KG1 (cell line): Measurements from ENCODE around the gene FDX2.
A peak's percentile ranks its signal among the peaks of the same experiment; 100 is the strongest.
"Not testable (repeated sequence)": the region's sequence is repeated elsewhere in the genome, so short reads cannot be mapped to it uniquely, and the experiment has no call there.

Source experiments
- DNase-seq: peaks from one replicate; lab custom pipeline; 2025; lab: John Stamatoyannopoulos, UW

Gene FDX2

DNA sequence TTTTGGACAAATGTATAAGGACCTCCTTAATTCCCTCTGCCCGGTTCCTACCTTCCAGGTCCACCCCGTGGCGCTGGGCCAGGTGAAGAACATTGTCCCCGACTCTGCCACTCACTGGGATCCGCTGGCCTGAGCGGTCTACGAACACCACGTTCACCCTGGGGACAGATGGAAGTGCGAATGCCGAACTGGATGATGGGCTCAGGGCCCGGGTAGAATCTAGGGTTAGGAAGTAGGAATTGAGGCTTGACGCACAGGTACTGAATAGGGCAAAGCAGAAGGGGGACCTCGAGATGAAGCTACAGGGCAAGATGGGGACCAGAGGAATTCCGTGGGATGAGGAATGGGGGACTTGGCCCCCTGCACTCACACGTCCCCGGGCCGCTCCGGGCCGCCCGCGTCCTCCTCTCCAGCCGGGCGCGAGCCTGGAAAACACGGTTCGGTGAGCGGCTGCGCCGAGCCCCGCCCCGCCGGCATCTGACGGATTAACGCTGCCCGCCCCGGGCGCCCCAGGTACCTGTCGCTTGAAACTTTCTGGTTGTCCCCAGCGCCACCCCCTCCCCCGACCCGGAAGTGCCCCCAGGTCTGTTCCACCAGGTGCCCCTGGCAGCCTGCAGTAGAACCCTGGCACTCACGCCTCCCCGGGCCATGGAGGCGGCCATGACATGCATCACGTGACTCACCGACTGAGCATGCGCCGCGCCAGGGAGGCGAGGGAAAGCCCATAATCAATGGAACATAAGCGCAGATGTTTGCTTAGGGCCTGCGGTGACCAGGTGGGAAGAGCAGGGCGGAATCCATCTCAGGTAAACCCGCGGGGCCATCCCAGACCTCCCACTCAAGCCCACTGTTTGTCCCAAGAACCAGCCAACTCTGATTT lies at the start of gene FDX2:
Gene FDX2 (minus strand): TSS at position 681 of the 880 bp plus-strand sequence. CDS start 19 bp downstream, at position 662.
- peak; percentile 58 for DNase-seq

DNA sequence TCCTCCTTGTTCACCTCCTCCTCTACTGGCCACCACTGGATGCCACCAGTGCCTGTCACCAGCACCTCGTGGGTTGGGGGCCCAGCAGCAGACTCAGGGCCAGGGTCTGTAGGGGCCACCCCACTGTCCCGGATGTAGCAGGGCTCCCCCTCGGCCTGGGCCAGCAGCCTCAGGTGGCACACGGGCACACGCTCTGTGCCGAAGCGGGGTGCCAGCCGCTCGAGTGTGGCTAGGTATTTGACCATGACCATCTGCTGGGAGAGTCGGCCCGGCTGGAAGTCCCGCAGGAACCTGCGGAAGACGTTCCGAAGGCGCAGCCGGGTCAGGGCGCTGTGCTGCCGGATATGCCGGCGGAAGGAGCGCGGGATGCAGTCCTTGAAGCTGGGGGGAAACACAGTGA lies 49.7 kb upstream of the FDX2 start:
- DNase-seq, result no peak

DNA sequence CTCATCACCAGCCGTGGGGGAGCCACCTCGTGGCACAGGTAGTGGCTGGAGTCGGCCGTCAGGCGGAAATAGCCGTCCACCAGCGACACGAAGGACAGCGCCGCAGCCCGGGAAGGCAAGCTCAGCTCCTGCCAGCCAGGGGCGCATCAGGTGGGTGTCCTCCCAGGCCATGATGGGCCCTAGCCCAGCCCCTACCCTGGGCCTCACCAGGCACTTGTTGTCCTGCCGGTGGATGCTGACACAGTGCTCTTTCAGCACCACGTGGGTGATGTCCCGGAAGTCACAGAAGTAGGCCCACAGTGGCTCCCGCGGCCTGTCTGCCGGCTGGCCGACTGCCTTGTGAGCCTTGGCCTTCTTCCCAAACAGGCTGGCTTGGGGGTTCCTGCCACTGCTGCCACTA lies 48.8 kb upstream of the FDX2 start:
- no peak for DNase-seq

DNA sequence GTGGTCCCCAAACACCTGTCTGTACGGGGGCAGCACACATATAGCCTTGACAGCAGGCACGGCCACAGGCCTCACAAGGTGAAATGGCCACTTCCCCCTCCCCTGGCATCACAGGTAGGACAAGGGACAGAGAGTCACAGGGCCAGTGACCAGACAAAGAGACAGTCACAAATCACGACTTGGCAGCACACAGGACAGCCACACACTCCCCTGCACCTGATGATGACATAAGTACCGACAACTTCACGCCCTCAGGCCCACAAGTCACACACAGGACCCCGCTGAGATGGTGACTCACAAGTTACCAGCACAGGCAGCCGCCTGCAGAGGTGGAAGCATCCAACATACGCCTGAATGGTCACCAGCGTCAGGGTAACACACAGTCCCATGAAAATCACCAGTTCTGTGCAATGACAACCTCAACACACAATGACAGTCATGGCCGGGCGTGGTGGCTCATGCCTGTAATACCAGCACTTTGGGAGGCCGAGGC lies 48.0 kb upstream of the FDX2 start:
- no peak for DNase-seq

DNA sequence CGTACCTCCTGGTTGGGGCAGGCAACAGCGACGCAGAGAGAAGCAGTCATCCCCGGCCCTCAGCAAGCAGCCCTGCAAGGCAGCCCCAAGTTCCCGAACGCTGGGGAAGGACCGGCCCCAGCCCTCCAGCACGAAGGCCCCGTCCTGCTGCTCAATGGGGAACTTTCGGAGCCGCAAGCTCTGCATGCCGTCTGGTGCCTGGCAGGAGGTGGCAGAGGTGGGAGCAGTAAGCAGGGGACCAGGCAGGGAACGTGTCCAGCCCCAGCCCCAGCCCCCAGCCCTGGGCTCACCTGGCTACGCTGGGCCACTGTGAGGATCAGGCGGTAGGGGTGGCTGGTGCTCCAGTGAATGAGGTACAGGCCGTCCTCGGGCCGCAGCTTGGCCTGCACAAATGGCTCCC lies 46.4 kb upstream of the FDX2 start:
- no peak for DNase-seq

DNA sequence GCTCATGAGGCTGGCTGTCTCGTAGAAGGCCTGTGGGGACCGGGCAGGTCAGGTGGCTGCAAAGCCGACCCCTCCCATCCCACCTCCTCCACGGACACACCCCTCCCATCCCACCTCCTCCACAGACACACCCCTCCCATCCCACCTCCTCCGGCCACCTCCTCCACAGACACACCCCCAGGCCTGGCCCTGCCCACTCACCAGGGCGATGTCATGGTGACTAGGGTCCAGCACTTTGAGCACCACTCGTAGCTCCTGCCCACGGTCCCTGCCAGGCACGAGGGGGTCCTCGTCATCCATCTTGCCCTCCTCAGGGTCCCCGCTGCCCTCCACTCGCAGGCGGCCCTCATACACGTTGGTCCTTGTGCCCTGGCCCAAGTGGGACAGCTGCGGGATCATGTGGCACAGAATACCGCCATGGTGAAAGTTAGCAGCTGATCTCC lies 45.8 kb upstream of the FDX2 start:
- no peak for DNase-seq

DNA sequence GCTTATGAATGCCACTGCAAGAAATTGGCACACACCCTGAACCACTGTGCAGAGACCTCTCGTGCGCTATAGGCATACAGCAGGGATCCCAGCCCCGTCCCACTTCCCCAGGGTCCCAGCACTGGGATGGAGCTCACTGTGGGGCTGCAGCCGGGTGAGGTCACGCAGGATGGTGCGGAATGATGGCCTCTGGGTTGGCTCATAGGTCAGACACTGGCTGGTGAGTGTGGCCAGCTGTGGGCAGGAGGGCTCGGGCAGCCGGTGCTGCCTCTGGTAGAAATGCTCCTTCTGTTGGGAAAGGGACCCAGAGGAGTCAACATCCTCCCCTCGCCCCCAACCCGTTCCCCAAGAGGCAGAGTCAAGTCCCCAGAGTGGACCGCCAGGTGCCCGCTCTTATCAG lies 40.6 kb upstream of the FDX2 start:
- DNase-seq, result no peak

DNA sequence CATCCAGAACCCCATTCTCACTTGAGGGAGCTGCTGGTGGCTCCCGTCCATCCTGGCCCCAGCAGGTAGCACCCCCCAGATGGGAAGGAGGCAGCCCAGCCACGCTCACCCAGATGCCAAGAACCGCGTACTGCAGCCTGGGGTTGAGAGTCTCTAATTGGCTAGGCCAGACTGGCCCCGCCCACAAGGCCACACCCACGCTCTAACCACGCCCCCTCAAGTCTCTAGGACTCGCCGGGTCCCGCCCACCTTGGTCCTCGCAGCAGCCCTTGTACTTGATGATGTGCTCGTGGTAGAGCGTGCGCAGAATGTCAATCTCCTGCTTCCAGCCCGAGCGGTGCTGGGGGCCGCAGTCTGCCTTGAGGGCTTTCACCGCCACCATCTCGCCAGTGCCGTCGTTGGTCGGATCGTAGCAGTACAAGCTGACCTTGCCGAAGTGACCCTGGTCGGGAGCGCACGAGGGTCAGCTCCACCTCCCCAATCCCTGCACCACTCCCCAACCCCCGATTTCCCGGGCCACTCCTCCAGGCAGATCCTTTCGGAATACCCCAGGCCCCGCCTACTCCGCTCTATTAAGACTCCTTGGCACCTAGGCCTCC lies 38.1 kb upstream of the FDX2 start:
- no peak for DNase-seq

DNA sequence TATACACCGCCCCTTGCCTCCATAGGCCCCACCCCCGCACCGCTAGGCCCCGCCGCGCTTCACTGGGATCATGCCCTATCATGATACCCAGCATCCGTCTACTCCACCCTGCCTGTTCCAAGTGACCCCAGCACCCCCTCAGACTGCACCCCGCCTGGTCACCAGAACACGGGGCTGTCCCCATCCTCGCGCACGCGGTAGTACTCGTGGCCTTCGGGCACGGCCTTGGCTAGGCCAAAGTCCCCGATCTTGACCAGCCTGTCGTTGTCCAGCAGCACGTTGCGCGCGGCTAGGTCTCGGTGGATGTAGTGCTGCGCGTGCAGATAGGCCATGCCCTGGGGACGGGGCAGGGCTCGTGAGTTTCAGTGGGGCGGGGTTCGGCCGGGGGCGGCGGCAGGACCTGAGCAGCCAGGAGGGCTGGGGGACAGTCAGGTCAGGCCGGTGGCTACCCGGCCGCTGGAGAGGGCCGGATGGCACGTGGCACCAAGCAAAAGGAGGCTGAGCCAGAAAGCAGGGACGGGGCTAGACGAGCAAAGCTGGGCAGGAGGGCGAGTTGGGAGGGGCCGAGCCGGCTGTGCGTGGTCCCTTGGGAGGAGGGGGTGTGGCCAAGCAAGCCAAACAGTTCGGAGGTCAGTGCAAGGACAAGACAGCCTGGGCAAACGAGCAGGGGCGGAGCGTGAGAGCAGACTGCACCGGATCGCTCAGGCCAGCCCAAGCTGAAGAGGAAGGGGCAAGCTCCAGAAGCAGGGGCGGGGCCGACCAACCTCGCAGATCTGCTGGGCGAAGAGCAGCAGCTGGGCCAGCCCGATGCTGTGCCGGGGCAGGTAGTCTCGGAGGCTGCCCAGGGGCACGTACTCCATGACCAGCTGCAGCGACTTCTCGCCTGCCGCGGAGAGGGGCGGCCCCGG lies 37.2 kb upstream of the FDX2 start:
- DNase-seq, result no peak

DNA sequence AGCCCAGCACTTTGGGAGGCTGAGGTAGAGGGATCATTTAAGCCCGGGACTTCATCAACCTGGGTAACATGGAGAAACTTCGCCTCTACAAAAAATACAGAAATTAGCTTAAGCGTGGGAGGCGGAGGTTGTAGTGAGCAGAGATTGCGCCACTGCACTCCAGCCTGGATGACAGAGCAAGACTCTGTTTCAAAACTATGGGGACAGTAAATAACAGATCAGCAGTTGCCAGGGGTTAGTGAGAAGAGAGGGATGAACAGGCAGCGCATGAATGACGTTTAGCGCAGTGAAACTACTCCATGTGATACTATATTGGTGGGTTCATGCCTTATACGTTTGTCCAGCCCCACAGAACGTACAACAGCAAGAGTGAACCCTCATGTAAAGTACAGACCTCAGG lies 30.7 kb upstream of the FDX2 start:
- no peak for DNase-seq

DNA sequence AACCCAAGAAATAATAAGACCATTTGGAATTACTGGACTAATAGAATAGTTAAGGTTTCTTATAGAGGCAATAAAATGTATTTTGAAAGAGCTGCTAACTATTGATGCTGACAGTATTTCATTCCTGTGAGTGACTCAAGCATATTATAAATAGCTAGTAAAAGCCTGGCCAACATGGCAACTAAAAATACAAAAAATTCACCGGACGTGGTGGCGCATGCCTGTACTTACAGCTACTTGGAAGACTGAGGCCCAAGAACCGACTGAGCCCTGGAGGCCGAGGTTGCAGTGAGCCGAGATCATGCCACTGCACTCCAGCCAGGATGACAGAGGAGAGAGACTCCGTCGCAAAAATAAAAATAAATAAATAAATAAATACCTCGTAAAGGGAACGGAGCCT lies 29.0 kb upstream of the FDX2 start:
- DNase-seq, result no peak

DNA sequence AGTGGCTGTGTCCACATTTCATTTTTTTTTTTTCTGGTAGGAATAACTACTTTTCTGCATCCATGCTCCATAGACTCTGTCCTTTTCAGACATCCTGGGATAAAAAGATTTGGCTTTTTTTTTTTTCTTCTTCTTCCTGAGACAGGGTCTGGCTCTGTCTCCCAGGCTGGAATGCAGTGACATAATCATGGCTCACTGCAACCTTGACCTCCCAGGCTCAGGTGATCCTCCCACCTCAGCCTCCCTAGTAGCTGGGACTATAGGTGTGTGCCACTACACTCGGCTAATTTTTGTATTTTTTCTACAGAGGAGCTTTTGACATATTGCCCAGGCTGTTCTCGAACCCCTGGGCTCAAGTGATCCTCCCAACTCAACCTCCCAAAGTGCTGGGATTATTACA lies 27.7 kb upstream of the FDX2 start:
- no peak for DNase-seq

DNA sequence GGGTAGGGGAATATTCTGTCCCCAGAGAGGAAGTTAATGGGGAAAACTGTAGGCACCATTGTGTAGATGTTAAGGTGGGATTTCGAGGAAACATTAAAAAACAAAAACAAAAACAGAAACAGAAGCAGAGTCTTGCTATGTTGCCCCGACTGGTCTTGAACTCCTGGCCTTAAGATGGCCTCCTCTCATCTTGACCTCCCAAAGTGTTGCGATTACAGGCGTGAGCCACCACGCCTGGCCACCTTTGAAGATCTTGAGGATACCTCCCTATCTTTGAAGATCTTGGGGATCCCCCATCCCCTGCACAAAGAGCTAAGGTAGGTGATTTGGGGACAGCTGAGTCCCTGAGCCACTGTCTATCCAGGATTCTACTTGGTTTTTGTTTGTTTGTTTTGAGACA lies 24.2 kb upstream of the FDX2 start:
- no peak for DNase-seq

DNA sequence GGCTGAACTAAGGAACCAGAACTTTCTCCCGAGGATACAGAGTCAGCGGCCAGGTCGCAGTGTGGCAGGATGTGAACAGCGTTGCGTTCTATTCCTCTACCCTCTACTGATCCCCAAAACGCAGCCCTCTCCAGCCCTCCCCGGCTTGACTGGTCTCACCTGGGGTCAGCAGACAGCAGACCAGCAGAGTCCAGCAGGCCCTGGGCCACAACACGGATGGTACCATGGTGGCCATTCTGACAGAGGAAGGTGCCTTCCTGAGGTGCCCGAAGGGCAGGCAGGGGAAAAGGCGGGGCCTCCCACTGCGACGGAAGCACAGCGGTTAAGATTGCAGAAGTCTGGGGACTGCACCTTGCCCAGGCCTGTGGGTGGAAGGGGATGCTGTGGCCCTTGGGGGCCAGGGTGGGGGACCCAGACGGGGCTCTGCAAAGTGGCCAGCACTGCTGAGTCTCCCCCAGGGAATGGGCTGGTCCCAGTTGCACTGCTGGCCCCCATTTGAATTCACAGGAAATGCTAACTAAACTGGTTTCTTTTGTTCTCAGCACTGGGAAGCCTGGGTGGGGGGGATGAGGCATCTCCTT lies 23.7 kb upstream of the FDX2 start, which contains the start of gene ICAM3:
Gene ICAM3 (minus strand): TSS at position 245 of the 581 bp plus-strand sequence. CDS start 10 bp downstream, at position 235.
- DNase-seq, result peak; percentile 71

DNA sequence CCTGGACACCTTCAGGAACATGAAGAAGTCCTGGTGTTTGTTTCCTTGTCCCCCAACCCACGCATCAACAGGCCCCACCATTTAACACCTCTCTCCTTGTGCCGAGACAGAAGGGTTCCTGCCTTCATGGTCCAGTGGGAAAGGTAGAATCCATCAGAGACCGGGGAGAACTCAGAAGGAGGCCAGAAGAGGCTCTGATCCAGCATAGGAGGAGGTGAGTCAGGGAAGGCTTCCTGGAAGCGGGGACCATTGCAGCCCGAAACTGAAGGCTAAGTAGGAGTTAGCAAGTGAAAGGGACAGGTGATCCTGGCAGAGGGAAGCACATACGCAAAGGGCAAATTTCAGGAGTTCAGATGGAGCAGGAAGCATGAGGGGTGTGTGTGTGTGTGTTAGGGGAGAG lies 23.1 kb upstream of the FDX2 start:
- DNase-seq, result no peak

DNA sequence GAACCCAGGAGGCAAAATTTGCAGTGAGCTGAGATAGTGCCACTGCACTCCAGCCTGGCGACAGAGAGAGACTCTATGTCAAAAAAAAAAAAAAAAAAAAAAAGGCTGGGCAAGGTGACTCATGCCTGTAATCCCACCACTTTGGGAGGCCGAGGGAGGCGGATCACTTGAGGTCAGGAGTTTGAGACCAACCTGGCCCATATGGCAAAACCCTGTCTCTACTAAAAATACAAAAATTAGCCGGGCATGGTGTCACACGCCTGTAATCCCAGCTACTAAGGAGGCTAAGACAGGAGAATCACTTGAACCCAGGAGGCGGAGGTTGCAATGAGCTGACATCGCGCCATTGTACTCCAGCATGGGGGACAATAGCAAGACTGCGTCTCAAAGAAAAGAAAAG lies 20.9 kb upstream of the FDX2 start:
- not testable (repeated sequence) for DNase-seq

DNA sequence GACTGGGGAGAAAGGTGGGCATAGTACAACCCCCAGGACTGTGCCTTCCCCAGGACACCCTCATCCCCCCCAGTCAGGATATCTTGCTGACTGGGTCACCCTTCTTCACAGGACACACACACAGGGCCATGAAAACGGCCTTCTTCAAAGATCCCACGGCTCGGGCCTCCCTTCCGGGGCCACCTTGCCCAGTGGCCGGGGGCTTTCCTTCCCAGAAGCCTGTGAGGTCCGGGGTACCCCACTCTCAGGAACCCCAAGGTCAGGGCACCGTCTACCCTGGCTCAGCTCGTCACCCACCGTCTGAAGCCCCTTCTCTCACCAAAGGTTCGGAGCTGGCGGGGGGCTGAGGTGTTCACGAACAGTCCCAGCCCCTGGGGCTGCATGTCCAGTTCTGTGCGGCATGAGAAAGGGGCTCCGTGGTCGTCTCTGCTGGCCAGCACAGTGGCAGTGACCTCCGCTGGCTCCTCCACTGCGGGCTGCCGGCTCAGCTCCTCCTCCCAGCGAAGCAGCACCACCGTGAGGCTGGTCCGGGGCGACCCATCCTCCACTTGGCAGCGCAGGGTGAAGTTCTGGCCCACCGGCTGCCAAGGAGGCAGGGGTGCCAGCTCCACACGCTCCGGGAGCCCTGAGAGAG lies 19.7 kb upstream of the FDX2 start:
- DNase-seq, result no peak

DNA sequence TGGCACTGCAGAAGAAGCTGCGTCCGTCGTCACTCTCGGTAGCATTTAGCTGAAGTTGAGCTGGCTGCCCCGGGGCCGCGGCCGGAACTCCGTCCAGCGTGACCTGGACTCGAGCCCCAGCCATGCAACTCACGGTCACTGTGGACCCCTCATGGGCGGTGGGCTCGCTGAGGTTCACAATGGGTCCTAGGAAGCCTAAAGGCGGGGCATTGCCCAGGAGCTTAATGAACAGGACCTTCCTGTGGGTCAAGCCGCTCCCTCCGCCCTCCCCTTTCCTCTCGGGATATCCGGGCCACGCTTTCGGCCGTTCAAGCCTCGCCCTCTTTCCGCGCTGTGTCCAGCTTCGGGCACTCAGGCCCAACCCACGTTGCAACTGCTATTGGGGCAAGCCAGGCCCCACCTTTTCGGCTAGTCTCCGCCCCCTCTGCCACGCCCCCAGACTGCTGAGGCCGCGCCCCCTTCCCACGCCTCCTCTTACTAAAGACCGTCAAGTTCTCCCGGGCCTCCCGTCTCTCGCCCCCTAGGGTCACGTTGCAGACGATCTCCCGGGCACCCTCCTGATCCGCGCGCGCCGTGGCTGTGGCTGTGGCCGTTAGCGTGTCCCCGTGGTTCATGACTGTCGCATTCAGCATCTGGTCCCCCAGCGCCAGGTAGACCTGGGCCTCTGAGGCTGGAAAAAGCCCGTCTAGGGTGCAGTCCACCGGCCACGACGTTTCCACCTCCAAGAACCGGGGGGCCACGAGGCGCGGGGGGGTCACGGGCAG lies 19.0 kb upstream of the FDX2 start:
- DNase-seq, result no peak

DNA sequence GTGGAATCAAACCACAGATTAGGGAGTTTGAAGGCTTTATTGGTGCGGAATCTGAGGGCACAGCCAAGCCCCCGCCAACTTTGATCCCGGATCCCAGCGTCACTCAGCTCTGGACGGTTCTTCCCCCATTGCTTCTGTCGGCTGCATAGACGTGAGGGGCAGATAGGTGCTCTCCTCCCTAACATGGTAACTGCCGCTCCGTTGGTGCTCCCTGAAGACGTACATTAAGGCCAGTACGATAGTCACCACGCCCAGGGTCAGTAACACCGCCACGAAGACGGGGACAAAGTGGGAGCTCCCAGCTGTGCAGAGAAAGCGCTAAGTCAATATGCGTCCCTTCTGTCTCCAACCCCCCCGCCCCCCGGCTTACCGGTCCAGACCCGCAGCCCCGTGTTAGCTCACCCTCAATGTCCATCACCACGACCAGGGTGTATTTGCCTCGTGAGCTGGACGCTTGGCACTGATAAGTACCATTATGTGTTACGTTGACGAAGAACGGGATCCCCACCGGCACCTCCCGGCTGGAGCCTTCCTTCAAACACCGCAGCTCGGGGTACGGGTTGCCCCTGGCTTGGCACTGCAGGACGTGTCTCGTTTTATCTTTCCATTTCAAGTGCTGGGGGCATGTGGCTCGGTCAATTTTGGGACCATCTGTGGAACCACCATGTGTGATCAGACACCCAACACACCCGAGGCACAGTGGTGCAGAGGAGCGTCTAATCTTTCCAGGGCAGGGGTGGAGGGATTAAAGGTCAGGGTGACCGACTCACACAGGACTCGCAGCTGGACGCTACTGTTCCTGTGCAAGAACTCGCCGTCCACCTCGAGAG lies 18.2 kb upstream of the FDX2 start:
- DNase-seq, result no peak
